HG03066 (cell line): ENCODE results near the gene CNOT4.
"Not testable (repeated sequence)": the region's sequence is repeated elsewhere in the genome, so short reads cannot be mapped to it uniquely, and the experiment has no call there.

Experiments used
- ATAC-seq: cut with Tn5 transposase; IDR thresholded peaks from one replicate; pipeline ENCODE4 v1.9.1; 2021; ENCODE audit warnings: low read depth; ENCODE audit not compliant: unreplicated experiment

CNOT4 gene

GRCh38 chr7:135368416-135369186, 141.3 kb downstream of the CNOT4 start:
- ATAC-seq: no peak

- no peak for ATAC-seq
Observed at GRCh38 chr7:135366843-135367508, 142.9 kb downstream of the CNOT4 start.

GRCh38 chr7:135365721-135366120, 144.2 kb downstream of the CNOT4 start:
- no peak for ATAC-seq

GRCh38 chr7:135364206-135364605, 145.7 kb downstream of the CNOT4 start:
- ATAC-seq: no peak

- no peak for ATAC-seq
Observed at GRCh38 chr7:135362871-135363270, 147.0 kb downstream of the CNOT4 start.

- no peak for ATAC-seq
Observed at GRCh38 chr7:135361788-135362187, 148.1 kb downstream of the CNOT4 start.

GRCh38 chr7:135359615-135360014, 150.3 kb downstream of the CNOT4 start:
- ATAC-seq: no peak

- ATAC-seq: no peak
Observed at GRCh38 chr7:135355377-135356048, 154.4 kb downstream of the CNOT4 start.

GRCh38 chr7:135353832-135354231, 156.1 kb downstream of the CNOT4 start:
- no peak for ATAC-seq

- no peak for ATAC-seq
Observed at GRCh38 chr7:135352285-135352684, 157.6 kb downstream of the CNOT4 start.

GRCh38 chr7:135351070-135351469, 158.8 kb downstream of the CNOT4 start:
- not testable (repeated sequence) for ATAC-seq

GRCh38 chr7:135349746-135350145, 160.2 kb downstream of the CNOT4 start:
- ATAC-seq: no peak

GRCh38 chr7:135348493-135348892, 161.4 kb downstream of the CNOT4 start:
- no peak for ATAC-seq

- no peak for ATAC-seq
Observed at GRCh38 chr7:135343361-135343760, 166.5 kb downstream of the CNOT4 start.

GRCh38 chr7:135342887-135343286, 167.0 kb downstream of the CNOT4 start:
- ATAC-seq: no peak

- no peak for ATAC-seq
Observed at GRCh38 chr7:135341049-135341448, 168.9 kb downstream of the CNOT4 start.

GRCh38 chr7:135337977-135338550, 171.8 kb downstream of the CNOT4 start:
- no peak for ATAC-seq

GRCh38 chr7:135337506-135337905, 172.4 kb downstream of the CNOT4 start:
- no peak for ATAC-seq

GRCh38 chr7:135335628-135336139, 174.2 kb downstream of the CNOT4 start:
- no peak for ATAC-seq

- ATAC-seq: no peak
Observed at GRCh38 chr7:135334830-135335543, 174.9 kb downstream of the CNOT4 start.
